Measurements from ENCODE around the gene DCT. TPM values are rescaled to one million over a fixed set of nuclear protein-coding genes. Genes with fewer than 3 reads are reported as not detected.
"Not testable (repeated sequence)": the region's sequence is repeated elsewhere in the genome, so short reads cannot be mapped to it uniquely, and the experiment has no call there.

DCT gene
- total and polyA plus RNA-seq, 2 donors (not counting 3 experiments of a cell fraction or from before 2014, with no cell fraction given) = not detected

GRCh38 chr13:94503851-94504250, 24.4 kb upstream of the DCT start:
- dilution Hi-C loops (cut with MboI; ENCODE audit: extremely low pct_ligation_motif_present, low sequenced_read_pairs) = no loop called here
- H3K27ac ChIP-seq (ENCODE audit: insufficient read depth, low read depth, low read length) = no peak overlapping the region
- H4K20me1 ChIP-seq (replicated peaks; ENCODE audit: control insufficient read depth, extremely low read depth, insufficient read depth, low read length) = no peaks in the 10 kb centered on the region
- H3K9me3 ChIP-seq (replicated peaks; ENCODE audit: control insufficient read depth, insufficient read depth, low read length) = no peaks in the 10 kb centered on the region
- no peak overlapping the region for H3K4me2 ChIP-seq (ENCODE audit: insufficient read depth, low read length)
- intact Hi-C loops (cut with micrococcal nuclease) = no loop called here
- H3K27me3 ChIP-seq (ENCODE audit: control insufficient read depth in 2 of 2, insufficient read depth in 2 of 2, low read length in 2 of 2) = peaks cover 0 to 1% of the 10 kb centered on the region in 2 experiments
- H3K36me3 ChIP-seq (ENCODE audit: control insufficient read depth in 2 of 2, extremely low read depth in 1 of 2, insufficient read depth in 2 of 2, low read length in 2 of 2) = no peaks in the 10 kb centered on the region
- POLR2A ChIA-PET = no interaction called here
- no peak for TF ChIP-seq EZH2 (IDR thresholded peaks at IDR 0.05; ENCODE audit: borderline replicate concordance, low read depth, low read length, severe bottlenecking)
- no peak for TF ChIP-seq MYC (IDR thresholded peaks at IDR 0.05; ENCODE audit: low read depth, low read length)
- TF ChIP-seq FOS (IDR thresholded peaks at IDR 0.05; ENCODE audit: borderline replicate concordance, insufficient read depth, low read length) = no peak
- TF ChIP-seq POLR2AphosphoS5 (IDR thresholded peaks at IDR 0.05; ENCODE audit: insufficient read depth, low read depth, low read length) = no peak
- no peak for TF ChIP-seq JUN (IDR thresholded peaks at IDR 0.05; ENCODE audit: borderline replicate concordance, insufficient read depth, insufficient read length, low read depth)
- TF ChIP-seq MAX (IDR thresholded peaks at IDR 0.05; ENCODE audit: insufficient read depth, insufficient read length) = no peak
- no peak for TF ChIP-seq POLR2A (IDR thresholded peaks at IDR 0.05; ENCODE audit: low read depth, low read length)
- no TSS peak for BruUV-seq (replicated peaks)
- FAIRE-seq = no peak
- no peaks in the 10 kb centered on the region for H3K9me1 ChIP-seq (replicated peaks; ENCODE audit: control insufficient read depth, extremely low read depth, insufficient read depth, low read length)
- CTCF ChIA-PET = no interaction called here
- no peaks in the 10 kb centered on the region for H3K79me2 ChIP-seq (ENCODE audit: control insufficient read depth, insufficient read depth, low read length)
- H3K9ac ChIP-seq (replicated peaks; ENCODE audit: extremely low read depth, insufficient read depth, low read length) = no peak overlapping the region
- H3K4me1 ChIP-seq (ENCODE audit: control insufficient read depth, extremely low read depth, insufficient read depth, low read length) = no peaks in the 10 kb centered on the region
- H2AFZ ChIP-seq (ENCODE audit: low read depth, low read length) = no peak overlapping the region
- H3K4me3 ChIP-seq (replicated peaks in 1 of 3; ENCODE audit: insufficient read depth in 1 of 3, low read depth in 1 of 3, low read length in 3 of 3) = no peak overlapping the region
- no peak for DNase-seq (ENCODE audit: low read depth, low spot score)

GRCh38 chr13:94498831-94499230, 19.3 kb upstream of the DCT start:
- intact Hi-C loops (cut with micrococcal nuclease); H3K79me2 ChIP-seq (ENCODE audit: control insufficient read depth, insufficient read depth, low read length); DNase-seq (ENCODE audit: low read depth, low spot score); H3K9me3 ChIP-seq (replicated peaks; ENCODE audit: control insufficient read depth, insufficient read depth, low read length); H3K4me2 ChIP-seq (ENCODE audit: insufficient read depth, low read length); BruUV-seq (replicated peaks); H3K9ac ChIP-seq (replicated peaks; ENCODE audit: extremely low read depth, insufficient read depth, low read length); H4K20me1 ChIP-seq (replicated peaks; ENCODE audit: control insufficient read depth, extremely low read depth, insufficient read depth, low read length); H3K4me1 ChIP-seq (ENCODE audit: control insufficient read depth, extremely low read depth, insufficient read depth, low read length); FAIRE-seq; CTCF ChIA-PET; H3K4me3 ChIP-seq (replicated peaks in 1 of 3; ENCODE audit: insufficient read depth in 1 of 3, low read depth in 1 of 3, low read length in 3 of 3); POLR2A ChIA-PET; H3K9me1 ChIP-seq (replicated peaks; ENCODE audit: control insufficient read depth, extremely low read depth, insufficient read depth, low read length); H2AFZ ChIP-seq (ENCODE audit: low read depth, low read length); H3K27me3 ChIP-seq (ENCODE audit: control insufficient read depth in 2 of 2, insufficient read depth in 2 of 2, low read length in 2 of 2); dilution Hi-C loops (cut with MboI; ENCODE audit: extremely low pct_ligation_motif_present, low sequenced_read_pairs); H3K27ac ChIP-seq (ENCODE audit: insufficient read depth, low read depth, low read length); H3K36me3 ChIP-seq (ENCODE audit: control insufficient read depth in 2 of 2, extremely low read depth in 1 of 2, insufficient read depth in 2 of 2, low read length in 2 of 2): not testable (repeated sequence)

Measured in endothelial cell of umbilical vein (primary cell).